ENCODE data around the gene BSDC1. TPM values are rescaled to one million over a fixed set of nuclear protein-coding genes. Genes with fewer than 3 reads are reported as not detected.

BSDC1 gene
- total RNA-seq, 1 donor from 2014 or later = 60.3 TPM

GRCh38 chr1:32394890-32395432, 720 bp upstream of the BSDC1 start:
- intact Hi-C loops (cut with micrococcal nuclease) = loop anchor here (1.0 to 5.0 kb wide), 20 partner anchors 19 to 1098 kb away; partner anchors contain the start of genes AK2, AZIN2, CCDC28B and EIF3I

- intact Hi-C loops (cut with micrococcal nuclease) = loop anchor here (1.0 to 5.0 kb wide), 20 partner anchors 21 to 1097 kb away; partner anchors contain the start of genes AK2, AZIN2, CCDC28B and EIF3I
These were observed 455 bp downstream of the BSDC1 start for GRCh38 chr1:32393832-32394140.

- intact Hi-C loops (cut with micrococcal nuclease) = loop anchor here (5.0 kb wide), 1 partner anchor 456 kb away; the partner anchor contains the start of gene PTP4A2
These were observed 1.1 kb downstream of the BSDC1 start for GRCh38 chr1:32393136-32393535.

DNA sequence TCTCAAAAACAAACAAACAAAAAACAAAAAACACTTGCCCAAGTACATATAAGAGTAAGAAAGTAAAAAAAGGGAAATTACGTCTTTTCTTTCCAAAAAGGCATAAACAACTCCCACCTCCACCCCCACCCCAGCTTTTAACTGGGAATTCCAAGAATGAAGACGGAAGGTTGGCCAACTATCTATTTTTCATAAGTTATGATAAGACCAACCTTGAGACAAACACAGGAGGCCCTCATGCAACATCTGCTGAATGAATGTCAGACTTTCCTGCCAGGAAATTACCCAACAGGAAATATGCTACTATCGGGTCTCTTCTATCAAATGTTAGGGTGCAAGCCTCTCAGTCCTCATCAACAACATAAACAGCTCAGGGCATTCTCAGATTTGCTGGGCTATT, 1.9 kb downstream of the BSDC1 start:
- intact Hi-C loops (cut with micrococcal nuclease) = loop anchor here (5.0 kb wide), 1 partner anchor 455 kb away; the partner anchor contains the start of gene PTP4A2

GRCh38 chr1:32390904-32391870, 3.1 kb downstream of the BSDC1 start:
- intact Hi-C loops (cut with micrococcal nuclease) = loop anchor here (5.0 kb wide), 1 partner anchor 454 kb away; the partner anchor contains the start of gene PTP4A2

DNA sequence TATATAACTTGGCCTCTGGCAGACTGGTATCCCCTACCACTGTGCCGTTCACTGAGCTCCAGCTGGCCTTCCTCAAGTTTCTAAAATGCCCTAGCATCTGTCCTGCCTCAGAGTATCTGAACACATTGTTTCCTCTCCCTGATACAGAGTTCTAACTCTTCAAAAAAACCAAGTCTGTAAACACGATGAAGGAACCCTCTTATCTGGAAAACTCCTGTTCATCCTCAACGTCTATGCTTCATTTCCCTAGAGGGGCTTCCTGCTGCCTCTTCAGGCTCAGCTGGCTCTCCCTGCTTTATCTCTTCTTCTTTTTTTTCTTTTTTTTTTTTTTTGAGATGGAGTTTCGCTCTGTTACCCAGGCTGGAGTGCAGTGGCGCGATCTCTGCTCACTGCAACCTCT, 5.6 kb downstream of the BSDC1 start:
- intact Hi-C loops (cut with micrococcal nuclease) = no loop called here

GRCh38 chr1:32386676-32387392, 7.4 kb downstream of the BSDC1 start:
- intact Hi-C loops (cut with micrococcal nuclease) = no loop called here

DNA sequence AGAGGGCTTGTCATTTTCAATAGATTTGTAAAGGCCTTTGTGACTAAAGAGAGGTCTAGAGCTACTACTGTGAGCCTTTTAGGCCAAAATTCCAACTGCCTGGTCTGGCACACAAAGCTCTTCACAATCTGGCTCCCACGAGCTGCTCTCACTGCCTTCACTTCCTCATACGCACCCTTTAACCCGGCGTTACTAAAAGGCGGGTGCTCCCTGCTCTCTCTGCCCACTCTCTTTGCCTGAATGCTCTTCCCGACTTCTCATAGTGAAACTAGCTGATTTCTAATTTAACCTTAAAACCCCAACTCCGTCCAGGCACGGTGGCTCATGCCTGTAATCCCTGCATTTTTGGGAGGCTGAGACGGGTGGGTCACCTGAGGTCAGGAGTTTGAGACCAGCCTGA, 14.2 kb downstream of the BSDC1 start:
- intact Hi-C loops (cut with micrococcal nuclease) = no loop called here

DNA sequence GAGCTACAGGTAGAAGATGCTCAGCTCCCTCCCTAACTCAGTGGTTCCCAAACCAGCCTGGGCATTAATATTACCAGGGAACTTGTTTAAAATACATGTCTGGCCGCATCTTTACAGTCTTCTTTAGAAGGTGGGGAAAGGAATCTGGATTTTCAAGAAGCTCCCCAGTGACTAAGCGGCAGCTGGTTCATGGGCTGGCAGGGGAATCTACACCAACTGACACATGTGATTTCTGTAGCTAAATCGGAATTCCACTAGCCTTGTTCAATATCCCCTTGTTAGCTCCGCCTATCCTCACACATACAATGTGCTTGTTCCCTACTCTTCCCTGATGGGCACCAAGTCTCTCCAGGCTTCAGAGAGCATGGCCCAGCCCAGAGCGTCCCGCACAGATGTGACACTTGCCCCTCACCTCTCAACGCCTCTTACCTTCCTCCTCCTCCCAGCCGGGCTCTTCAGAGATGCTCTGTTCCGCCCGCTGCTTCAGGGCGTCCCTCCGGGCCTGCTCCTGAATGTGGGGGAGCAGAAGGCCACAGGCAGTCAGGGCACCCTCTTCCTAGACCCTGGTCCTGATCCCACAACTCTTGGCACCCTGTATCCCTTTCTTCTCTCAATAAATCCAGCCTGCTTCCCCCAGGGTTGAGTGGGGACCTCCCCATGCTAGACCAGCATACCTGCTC, 16.6 kb downstream of the BSDC1 start:
- intact Hi-C loops (cut with micrococcal nuclease) = no loop called here

DNA sequence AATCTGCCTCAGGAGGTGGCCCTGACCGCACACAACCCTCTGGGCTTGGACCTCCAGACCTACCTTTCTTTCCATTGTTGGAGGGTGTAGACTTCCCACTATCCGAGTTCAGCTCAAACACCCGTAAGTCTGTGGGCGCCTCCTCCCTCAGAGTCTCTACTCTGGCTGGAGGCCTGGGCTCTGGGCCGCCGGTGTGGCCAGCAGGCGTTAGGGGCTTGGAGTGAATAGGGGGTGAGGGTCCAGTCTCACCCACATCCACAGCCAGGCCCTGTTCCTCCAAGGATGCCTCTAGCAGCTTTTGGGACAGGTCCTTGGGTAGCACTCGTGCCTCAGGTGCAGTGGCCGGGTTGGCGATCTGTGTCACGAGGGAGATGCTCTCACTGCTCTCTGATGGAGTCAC, 18.0 kb downstream of the BSDC1 start:
- intact Hi-C loops (cut with micrococcal nuclease) = no loop called here

GRCh38 chr1:32373996-32374592, 20.1 kb downstream of the BSDC1 start:
- intact Hi-C loops (cut with micrococcal nuclease) = no loop called here

DNA sequence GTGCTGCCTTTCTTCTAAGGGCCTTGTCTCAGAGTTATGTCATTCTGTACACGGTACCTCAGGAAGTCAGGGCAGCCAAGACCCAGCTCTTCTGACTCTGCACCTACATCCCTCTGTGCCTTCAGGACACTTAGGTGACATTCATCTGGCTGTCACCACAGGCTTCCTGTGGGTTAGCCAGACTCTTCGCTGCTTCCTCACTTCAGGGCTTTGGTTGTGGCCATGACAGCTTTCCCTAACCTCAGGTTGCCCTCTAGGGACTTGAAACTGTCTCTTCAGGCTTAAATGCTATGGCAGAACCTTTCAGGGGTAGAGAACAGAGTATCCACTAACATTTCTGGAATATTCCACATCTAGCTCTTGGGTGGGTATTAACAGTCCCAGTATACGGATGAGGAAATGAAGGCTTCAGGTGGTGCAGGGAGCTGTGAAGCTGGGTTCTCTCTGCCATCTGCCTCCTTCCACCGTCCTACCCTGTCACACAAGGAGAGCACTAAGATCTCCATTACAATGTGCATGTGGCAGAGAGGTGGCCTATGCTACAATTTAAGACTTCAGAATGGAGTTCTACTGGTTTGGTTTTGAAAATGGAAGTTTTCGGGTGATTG, 22.0 kb downstream of the BSDC1 start:
- intact Hi-C loops (cut with micrococcal nuclease) = loop anchor here (1.0 kb wide), 6 partner anchors 21 to 157 kb away; partner anchors contain the start of genes BSDC1 and HDAC1

DNA sequence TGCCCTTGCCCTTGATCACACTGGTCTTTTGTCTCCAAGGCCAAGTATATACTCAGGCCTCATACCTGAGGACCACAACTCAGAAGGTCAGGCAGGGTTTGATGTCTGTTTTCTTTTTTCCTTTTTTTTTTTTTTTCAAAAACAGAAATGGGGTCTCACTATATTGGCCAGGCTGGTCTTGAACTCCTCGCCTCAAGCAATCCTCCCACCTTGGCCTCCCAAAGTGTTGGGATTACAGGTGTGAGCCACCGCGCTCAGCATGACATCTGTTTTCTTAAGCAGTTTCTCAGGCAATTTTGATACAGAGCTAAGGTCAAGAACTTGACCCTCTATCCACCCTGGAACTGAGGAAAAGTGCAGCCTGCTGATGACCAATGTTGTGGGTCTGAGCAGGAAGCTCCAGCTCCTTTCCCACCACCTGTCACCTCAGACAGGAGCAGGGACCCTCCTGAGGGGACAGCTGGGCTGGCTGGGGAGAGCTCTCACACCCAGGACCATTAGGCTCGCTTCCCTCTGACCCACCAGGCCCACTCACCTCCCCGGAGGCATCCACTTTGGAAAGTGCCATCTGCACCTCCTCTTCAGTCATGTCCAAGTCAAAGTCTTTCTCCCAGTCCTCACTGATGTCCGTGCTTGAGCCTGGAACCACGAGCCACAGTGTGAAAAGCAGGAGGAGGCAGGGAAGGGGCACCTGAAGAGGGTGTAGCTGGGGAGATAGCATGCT, 26.2 kb downstream of the BSDC1 start:
- intact Hi-C loops (cut with micrococcal nuclease) = no loop called here

- intact Hi-C loops (cut with micrococcal nuclease) = no loop called here
These were observed 28.8 kb downstream of the BSDC1 start for GRCh38 chr1:32365445-32365844.

DNA sequence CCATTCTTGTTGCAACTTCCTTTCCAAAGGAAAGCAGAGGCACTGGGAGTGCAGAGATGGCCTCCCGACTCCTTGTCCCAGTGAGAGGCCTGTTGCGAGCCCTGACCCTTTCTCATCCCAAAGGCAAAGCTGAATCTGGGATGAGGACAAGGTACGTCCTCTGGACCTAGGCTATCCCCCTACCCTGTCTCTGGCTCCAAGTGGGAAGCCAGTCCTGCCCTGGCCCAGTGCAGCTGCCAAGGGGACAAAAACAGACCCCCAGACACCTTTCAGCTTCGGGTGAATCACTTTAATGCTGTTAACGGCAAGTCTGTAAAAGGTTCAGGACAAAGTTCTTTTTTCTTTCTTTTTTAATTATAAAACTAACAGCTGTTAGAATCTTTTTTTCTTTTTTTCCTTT, 29.4 kb downstream of the BSDC1 start:
- intact Hi-C loops (cut with micrococcal nuclease) = no loop called here

- intact Hi-C loops (cut with micrococcal nuclease) = no loop called here
These were observed 30.5 kb downstream of the BSDC1 start for GRCh38 chr1:32363713-32364112.

GRCh38 chr1:32362474-32363313, 31.5 kb downstream of the BSDC1 start, which contains the start of the genes FAM229A and TSSK3:
Gene FAM229A (minus strand): TSS chr1:32362485. CDS start chr1:32362091, 394 bp downstream.
Gene TSSK3 (plus strand): TSS chr1:32362539. CDS start chr1:32362702, 163 bp downstream.
- intact Hi-C loops (cut with micrococcal nuclease) = no loop called here

DNA sequence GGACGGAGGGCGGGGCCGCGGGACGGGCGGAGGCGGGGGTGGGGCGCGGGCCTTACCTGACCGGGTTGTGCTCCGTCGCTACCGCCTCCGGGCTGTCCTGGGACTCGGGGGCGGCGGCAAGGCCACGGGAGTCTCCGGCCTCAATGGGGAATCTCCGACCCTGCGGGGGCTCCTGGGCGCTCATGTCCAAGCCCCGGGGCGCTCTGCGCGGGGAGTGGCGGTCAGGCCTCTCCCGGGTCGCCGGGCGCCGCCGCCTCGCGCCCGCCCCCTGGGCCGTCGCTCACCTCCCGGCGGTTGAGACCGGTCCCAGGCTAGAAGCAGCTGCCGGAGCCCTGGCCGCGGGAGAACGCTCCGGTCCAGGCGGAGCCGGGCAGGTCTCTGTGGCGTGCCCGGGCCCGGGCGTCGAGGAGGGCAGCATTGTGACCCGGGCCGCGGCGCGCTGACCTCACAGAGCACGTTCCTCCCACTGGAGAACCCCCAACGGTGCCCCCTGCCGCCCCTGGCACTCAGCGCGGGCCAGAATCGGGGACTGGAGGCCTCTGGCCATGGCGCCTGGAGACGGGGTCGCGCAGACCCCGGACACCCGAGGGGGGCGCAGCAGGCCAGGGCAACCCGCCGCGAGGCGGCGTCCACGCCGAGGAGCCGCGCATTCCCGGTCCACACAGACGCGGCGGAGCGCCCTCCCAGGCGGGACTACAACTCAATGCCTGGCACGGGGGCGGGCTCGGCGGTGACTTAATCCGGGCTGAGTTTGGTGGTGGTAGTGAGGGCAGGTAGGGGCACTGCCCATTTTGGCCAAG, 32.4 kb downstream of the BSDC1 start:
- intact Hi-C loops (cut with micrococcal nuclease) = no loop called here

Measured in T-helper 1 cell treated with Interleukin-12 subunit alpha and Interleukin-12 subunit beta and Interleukin-4 antibody, amounts not matched to agents 30 ng/mL and 1 ng/mL, for 36 hours (primary cell).